PC-3 (cell line): ENCODE measurements around the gene NUFIP2.
"Not testable (repeated sequence)": the region's sequence is repeated elsewhere in the genome, so short reads cannot be mapped to it uniquely, and the experiment has no call there.

ENCODE experiments used
- CTCF ChIP-seq: fragments of 300-600 bp; sonication (generic); conservative IDR thresholded peaks from 2 replicates; pipeline ENCODE4 v1.5.1; 2017; ENCODE audit warnings: antibody characterized with exemption, low read depth, mild to moderate bottlenecking, low read length
- EZH2phosphoT487 ChIP-seq: fragments of 300-600 bp; sonication (generic); IDR thresholded peaks from 2 replicates; pipeline ENCODE4 v1.6.1; 2018; ENCODE audit warnings: mild to moderate bottlenecking, antibody characterized with exemption, low read length, borderline replicate concordance

DNA sequence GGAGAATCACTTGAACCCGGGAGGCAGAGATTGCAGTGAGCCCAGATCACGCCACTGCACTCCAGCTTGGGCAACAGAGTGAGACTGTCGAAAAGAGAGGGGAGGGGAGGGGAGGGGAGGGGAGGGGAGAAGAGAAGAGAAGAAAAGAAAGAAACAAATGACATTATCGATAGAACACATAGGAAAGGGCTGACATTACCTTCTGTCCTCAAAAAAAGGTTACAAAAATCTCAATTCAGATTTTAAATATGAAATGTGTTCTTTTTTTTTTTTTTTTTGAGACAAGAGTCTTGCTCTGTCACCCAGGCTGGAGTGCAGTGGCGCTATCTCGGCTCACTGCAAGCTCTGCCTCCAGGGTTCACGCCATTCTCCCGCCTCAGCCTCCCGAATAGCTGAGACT lies 22.0 kb downstream of the NUFIP2 start:
- not testable (repeated sequence) for TF ChIP-seq EZH2phosphoT487, CTCF
